ENCODE data around the gene GABRA4. TPM values are rescaled to one million over a fixed set of nuclear protein-coding genes. Genes with fewer than 3 reads are reported as not detected.

Gene GABRA4
- total and polyA plus RNA-seq, 2 experiments from 2014 or later = 1.5 to 1.9 TPM

GRCh38 chr4:46954643-46955042 is 38.7 kb downstream of the GABRA4 start:
- H3K4me3 Mint-ChIP-seq = no peak overlapping the region
- H3K79me2 ChIP-seq (replicated peaks; ENCODE audit: insufficient read depth) = no peaks in the 10 kb centered on the region
- H3K36me3 Mint-ChIP-seq (ENCODE audit: low read depth) = no peaks in the 10 kb centered on the region
- TF ChIP-seq CTCF (conservative IDR thresholded peaks at IDR 0.05; ENCODE audit: low read depth in 2 of 2) (no peak), ETS1 (IDR thresholded peaks at IDR 0.05) (no peak), ZNF462 (CRISPR knock-in tag; IDR thresholded peaks at IDR 0.05) (no peak), EZH2phosphoT487 (IDR thresholded peaks at IDR 0.05; ENCODE audit: unreplicated experiment) (no peak), ZNF331 (CRISPR knock-in tag; IDR thresholded peaks at IDR 0.05; ENCODE audit: low read depth) (no peak), REST (IDR thresholded peaks at IDR 0.05; ENCODE audit: unreplicated experiment) (no peak), EZH2 (IDR thresholded peaks at IDR 0.05; ENCODE audit: low read depth, unreplicated experiment) (no peak), ZNF114 (CRISPR knock-in tag; IDR thresholded peaks at IDR 0.05) (no peak), STAT1 (IDR thresholded peaks at IDR 0.05; ENCODE audit: unreplicated experiment) (no peak), CREB1 (CRISPR knock-in tag; IDR thresholded peaks at IDR 0.05; ENCODE audit: low read depth) (no peak), JUNB (IDR thresholded peaks at IDR 0.05; ENCODE audit: unreplicated experiment) (no peak), NANOG (IDR thresholded peaks at IDR 0.05; ENCODE audit: borderline replicate concordance) (no peak), POLR2AphosphoS5 (IDR thresholded peaks at IDR 0.05; ENCODE audit: low read depth) (no peak)
- no peaks in the 10 kb centered on the region for H3K4me1 Mint-ChIP-seq
- no peak overlapping the region for H3K4me2 ChIP-seq
- peaks cover 3% of the 10 kb centered on the region for H3K27me3 Mint-ChIP-seq (ENCODE audit: insufficient read depth, low read depth, poor library complexity)
- H3K27me3 ChIP-seq (ENCODE audit: insufficient read depth) = no peaks in the 10 kb centered on the region
- no peak overlapping the region for H3K27ac ChIP-seq (ENCODE audit: low read depth)
- H3K36me3 ChIP-seq (ENCODE audit: insufficient read depth) = no peaks in the 10 kb centered on the region
- H3K27ac Mint-ChIP-seq = no peak overlapping the region
- H4K20me1 ChIP-seq (replicated peaks; ENCODE audit: insufficient read depth) = no peaks in the 10 kb centered on the region
- H3K9me2 ChIP-seq (ENCODE audit: insufficient read depth) = no peaks in the 10 kb centered on the region
- no peak overlapping the region for H2AFZ ChIP-seq
- no peaks in the 10 kb centered on the region for H3F3A ChIP-seq (replicated peaks; ENCODE audit: low read depth)
- ATAC-seq (no peak), DNase-seq (ENCODE audit: low spot score) (no peak)
- no peak overlapping the region for H3K4me3 ChIP-seq
- H3K4me1 ChIP-seq (ENCODE audit: insufficient read depth) = no peaks in the 10 kb centered on the region
- H3K9me3 Mint-ChIP-seq = no peaks in the 10 kb centered on the region
